Effector CD4-positive, alpha-beta T cell (primary cell): ENCODE measurements around the gene TP63.

Experiments
- DNase-seq: peaks from one replicate; pipeline ENCODE4 v3.0.0-alpha.2; 2020

The TP63 gene

DNA sequence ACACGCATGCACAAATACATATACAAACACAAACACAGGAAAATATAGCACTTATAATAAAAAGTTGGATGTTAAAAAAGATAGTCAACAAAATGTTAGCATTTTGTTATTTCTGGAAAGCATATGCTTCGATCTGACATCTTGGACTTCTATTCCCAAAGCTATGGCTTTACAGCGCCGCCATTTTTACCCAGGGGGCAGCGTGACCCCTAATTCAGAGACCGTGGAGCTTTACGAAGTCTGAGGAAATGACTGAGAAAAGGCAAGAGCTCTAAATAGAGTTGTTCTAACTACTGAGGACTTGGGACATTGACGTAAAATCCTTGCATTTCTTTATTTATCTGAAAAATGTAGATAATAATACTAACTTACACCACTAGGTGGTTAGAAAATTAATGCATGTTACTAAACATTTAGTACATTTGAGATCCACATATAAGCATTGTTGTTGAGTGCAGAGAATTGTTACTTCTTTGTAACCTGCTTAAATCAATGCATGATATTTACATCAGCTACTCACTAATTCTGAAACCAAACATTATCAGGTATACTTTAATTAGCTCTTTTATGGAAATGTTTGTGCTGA, 155.4 kb downstream of the TP63 start:
- DNase-seq: no peak

DNA sequence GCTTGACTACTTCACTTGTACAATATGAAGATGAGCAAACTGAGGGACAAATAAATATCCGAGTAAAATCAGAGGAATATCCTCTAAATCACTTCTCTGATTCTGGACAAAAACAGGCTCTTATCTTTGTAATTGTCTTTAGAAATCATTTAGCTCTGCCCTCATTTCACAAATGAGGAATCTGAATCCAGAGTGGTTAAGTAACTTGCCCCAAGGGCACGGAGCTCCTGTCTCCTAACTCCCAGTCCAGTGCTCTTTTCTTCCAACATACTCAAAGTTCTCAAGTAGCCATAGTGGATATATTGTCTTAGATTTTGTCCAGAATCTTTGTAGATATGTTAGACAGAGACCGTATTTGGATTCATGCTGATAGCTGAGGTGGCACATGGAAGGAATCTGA, 156.0 kb downstream of the TP63 start:
- DNase-seq: no peak

DNA sequence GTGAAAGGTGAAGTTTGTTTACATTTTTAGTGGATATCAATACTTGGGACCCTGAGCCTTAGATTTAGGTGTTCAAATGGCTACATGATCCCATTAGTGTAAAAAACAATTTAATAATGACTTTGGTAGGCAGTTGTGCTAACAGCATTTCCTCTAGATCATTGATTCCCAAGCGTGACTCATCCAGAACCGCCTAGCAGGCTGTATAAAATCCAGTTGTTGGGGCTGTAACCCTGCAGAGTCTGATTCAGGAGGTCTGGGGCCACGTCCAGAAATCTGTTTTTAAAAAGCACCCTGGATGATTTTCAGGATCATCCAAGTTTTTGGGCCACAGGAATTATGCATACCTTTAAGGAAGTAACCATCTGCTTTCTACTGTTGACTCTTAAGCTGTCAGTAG, 156.4 kb downstream of the TP63 start:
- no peak for DNase-seq

DNA sequence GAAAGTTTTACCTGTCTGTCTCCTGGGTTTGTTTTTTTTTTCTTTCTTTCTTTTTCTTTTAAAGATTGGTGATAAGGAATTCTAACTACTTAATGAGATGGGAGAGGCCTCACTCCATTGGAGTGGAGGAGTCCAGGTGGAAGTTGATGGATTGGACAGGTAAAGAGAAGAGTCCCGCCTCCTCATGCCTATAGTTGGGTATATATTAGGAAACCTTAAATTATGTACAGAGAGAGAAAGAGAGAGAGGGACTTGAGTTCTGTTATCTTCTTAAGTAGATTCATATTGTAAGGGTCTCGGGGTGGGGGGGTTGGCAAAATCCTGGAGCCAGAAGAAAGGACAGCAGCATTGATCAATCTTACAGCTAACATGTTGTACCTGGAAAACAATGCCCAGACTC, 158.2 kb downstream of the TP63 start:
- DNase-seq: no peak

DNA sequence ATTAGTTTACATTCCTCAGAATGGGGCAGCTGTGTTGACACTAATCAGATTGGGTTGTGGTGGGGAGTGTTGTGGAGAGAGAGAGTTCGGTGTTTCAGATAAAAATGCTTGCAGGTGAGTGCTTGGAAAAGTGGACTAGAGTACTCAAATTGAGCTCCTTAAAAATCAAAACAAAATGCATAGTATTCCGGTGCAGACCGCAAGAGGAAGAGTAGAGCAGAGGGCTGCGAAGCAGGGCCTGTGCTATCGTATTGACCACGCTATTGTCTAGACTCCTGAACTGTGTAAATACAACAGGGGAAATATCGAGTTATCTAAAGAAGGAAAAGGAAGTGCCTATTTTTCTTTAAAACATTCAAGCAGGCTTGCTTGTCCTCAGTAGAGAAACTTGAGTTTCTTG, 159.5 kb downstream of the TP63 start:
- no peak for DNase-seq

DNA sequence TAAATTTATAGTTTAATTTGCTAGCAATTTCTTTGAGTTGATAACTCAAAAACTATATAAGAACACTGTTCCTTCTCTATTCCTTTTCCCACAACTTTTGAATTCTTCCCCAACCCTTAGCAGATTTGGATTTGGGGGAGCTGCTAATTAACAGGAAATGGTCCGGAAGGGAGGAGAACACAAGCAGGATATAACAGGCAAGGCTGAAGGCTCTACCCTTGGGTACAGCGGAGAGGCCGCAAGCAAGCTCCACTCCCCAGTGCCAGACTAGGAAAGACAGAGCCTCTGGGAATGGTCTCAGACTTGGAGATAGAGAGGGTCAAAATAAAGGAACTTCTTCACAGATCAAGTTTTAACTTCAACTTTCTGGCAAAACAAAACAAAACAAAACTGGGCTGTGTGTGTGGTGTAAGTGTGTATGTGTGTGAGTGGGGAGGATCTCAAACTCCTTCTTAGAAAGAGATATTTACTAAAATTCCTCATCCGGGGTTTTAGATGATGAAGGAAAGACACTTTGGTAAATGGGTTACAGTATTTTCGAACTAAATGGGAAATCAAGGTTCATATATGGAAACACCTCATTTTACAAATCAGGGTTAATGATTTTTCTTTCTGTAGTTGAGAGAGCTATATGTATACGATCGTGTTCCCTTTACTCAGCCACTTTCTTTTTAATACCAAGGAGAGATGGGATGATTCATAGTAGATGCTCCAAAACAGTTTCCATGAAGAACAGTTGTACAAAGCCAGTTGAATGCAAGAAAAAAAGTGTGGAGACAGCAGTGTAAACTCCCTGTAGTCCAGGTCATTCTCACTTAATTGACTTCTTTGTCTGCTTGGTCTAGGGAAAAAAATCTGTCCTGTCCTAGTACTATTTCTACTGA, 161.1 kb downstream of the TP63 start:
- no peak for DNase-seq

DNA sequence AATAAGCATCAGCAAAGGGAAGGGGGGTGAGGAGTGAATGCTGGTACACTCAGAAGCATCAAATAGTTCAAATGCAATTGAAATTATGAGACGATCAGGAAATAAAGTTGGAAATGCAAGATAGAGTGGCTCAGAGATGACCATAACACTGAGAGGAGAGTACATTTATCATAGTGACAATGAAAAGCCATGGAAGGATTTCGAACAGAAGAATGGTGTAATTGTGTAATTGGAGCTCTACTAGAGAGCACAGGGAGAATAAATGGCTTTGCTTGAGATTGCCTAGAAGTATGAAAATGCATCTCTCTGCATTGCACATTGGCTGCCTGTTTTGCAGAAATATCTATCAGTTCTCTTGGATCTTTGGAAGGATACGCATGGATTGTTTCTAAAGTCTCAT, 163.3 kb downstream of the TP63 start:
- no peak for DNase-seq

DNA sequence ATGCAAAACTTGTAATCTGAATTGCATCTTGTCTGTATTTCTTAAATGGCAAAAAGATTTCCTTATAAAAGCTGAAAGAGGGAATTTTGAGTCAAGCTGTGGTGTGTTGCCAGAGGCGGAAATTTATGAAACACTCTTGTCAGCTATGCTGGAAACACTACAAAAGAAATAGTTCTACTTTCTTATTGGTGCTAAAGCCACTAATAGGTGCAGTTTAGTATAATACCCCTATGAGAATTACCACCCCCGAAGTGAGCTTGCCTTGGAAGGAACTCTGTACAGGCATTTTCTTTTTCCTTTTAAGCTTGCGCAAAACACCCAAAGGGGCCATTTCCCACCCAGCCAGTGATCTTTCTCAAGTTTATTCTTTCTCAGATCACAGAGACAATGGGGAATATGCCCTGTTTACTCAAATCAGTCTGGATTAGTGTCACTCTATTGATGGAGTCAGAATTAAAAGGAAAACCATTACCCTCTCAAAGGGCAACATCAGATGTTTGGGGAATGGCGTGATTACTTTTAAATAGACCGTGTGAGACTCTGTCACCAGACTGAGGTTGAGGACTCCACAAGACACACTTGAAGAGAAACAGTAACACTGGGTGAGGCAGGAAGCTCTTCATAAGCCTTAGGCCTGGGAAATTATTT, 166.0 kb downstream of the TP63 start:
- DNase-seq: no peak

DNA sequence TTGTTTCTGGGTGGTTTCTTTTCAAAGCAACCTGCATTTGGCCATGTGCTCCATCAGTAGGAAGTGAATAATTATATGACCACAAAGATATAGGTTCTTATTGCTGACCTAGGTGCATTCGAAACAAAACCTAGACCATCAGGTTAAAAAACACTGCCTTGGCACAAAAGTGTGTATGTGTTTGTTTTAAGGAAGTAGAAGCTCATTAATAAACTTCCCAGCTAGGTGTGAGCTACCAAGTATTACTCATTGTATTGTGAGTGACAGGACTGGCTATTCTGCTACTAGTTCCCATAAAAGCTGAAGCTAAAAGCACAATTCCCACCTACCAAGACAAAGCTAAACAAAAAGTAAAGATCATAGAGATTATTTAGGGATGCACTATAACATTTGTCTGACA, 168.2 kb downstream of the TP63 start:
- no peak for DNase-seq

DNA sequence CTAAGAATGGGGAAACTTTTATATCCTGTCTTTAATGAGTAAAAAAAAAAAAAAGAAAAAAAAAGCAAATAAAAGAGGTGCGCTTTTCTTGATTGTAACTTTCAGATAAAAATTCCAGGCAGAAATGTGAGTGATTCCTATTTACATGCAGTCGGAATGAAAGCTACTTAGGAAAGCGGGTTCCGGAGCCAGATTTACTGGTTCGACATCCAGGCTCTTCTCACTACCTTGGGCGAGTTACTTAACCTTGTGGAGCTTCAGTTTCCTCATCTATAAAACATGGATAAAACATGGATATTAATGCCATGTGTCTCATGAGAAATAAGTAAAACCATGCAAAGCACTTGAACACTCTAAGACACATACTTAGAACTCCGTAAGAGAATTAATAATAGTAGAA, 169.2 kb downstream of the TP63 start:
- DNase-seq: no peak

DNA sequence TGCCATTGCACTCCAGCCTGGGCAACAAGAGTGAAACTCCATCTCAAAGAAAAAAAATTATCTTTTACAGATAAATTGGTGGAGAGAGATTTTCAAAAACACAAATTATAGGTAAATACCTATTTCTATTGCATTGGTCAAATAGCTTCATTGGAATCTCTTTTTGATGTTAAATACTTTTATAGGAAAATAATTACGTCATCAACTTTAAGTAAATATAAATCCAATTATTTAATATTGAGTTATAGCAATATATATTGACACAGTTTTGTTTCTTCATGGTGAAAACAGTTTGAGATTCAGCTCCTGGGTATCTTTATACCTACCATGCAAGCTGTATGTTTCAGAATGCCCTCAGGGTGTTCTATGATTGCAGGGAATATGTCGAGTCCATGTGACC, 172.1 kb downstream of the TP63 start:
- no peak for DNase-seq

DNA sequence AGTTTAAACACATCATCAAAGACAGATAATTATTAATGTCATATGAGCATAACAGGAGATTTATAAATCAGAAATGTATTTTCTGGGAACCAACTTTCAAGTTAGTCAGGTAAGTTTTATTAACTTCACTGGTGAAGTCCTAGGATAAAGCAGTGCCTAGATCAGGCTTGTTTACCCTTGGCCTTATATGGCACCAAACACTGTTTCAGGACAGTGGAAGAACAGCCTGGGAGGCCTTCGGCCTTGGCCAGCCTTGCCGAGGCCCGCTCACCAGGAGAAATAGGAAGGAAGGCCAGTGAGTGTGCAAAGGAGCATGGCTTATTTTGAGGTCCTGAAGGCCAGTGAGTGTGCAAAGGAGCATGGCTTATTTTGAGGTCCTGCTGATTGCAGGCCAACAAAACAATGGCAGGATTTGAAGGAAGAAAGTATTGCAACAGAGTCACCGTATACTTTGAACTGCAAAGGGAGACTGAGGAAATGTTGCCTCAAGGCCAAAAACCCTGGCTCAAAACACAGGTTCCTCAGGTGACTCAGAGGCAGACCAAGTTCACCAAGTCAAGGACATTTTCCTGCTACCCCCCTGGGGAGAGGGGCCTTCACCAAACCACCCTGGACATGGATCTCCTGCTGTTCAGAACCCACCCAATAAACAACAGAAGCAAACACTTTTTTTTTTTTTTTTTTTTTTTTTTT, 174.3 kb downstream of the TP63 start:
- no peak for DNase-seq

DNA sequence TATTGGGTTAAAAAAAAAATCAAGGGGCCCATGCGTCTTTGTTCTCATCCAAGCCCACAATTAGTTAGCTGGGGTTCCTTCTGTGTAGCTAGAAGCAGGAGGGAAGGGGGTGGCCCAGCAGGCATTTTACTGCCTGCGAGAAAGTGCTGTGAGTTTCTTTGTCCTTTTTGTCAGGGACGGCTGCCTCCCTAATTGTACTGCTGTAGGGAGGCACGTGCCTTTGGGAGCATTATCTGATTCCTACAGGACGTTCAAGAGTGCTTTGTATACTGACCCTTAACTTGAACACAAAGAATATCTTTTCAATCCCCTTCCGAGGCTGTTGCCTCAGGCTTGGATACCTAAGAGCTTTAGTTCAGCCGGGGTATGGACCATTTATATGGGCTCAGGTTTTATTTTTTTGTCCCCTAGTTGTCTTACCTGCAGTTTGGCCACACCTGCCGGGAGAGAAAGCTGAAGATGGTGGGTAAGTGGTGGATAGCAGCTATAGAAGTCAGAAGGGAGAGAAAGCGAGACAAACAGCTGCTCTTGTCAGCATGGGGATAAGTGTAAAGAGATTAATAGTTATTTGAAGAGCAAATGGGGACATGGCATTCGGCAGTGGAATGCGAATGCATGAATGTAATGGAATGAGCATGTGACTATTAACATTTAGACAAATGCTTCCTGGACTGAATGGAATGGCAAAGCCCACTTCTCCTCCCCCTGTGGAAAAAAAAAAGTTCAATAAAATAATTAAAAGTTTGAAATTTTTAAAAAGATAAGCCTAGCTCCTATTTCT, 175.2 kb downstream of the TP63 start:
- no peak for DNase-seq

DNA sequence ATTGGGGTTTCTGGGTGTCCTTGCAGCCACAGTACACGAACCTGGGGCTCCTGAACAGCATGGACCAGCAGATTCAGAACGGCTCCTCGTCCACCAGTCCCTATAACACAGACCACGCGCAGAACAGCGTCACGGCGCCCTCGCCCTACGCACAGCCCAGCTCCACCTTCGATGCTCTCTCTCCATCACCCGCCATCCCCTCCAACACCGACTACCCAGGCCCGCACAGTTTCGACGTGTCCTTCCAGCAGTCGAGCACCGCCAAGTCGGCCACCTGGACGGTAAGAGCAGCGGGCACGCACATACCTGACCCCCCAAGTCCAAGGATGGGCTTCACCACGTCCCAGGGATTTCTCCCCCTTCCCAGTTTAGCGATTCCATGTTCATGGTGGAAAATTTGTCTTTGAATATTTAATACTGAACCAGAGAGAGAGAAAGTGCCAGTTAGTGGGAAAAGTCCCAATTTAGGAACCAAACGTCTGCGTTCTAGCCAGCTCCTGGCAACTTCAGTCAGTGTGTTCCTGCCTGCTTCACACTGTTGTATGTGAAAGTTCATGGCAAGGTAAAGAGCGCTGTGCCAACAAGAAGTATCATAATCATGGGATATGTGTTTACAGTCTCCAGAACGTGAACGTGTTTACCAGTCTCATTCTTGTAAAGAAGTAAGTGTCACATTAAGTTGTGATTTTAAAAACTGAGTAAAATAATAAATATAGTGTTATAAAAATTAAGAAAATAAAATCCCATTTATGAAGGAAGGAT, 177.2 kb downstream of the TP63 start:
- DNase-seq: no peak

DNA sequence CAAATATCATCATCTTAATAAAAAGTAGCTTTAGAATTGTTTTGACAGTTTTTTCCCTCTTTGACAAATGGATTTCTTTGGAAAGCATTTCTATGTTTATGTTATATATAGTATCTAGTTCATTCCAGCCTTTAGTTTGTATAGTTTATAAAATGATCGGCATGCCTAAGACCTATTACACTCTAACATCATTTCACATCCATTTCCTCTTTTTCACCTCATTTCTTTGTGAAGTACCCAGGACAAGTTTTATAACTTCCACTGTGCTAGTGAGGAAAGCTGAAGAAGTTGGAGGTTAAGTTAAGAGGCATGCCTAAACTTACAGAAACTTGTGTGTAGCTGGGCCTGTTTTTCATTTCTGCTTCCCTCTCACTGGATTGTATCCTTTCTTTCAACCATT, 178.4 kb downstream of the TP63 start:
- no peak for DNase-seq

DNA sequence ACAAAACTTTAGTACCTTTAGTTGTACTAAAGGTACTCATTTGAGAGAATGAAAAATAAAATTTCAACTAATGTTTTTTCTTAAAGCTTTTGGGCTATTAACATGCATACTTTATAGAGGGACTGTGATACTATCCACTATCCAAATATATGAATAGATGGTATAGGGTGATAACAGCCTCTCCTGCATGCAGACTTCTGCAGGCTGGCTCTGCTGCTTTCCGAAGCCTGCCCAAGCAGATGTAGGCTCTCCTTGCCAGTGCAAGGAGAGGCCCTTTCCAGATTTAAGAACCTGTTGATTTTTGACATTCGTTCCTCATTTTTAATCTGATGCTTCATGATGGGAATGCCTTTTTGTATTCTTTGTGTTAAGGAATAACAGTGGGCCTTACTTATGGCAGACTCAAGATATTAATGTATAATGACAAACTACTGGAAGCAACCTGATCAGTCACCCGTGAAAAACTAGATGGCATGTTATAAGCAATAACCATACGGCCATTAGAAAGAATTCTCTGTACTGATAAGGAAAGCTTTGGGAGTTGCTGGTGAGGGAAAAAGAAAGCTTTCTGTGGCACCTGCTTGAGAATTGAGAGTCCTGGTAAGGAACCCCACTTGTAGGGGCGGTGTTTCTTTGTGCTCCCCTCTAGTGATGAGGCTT, 181.7 kb downstream of the TP63 start:
- no peak for DNase-seq

DNA sequence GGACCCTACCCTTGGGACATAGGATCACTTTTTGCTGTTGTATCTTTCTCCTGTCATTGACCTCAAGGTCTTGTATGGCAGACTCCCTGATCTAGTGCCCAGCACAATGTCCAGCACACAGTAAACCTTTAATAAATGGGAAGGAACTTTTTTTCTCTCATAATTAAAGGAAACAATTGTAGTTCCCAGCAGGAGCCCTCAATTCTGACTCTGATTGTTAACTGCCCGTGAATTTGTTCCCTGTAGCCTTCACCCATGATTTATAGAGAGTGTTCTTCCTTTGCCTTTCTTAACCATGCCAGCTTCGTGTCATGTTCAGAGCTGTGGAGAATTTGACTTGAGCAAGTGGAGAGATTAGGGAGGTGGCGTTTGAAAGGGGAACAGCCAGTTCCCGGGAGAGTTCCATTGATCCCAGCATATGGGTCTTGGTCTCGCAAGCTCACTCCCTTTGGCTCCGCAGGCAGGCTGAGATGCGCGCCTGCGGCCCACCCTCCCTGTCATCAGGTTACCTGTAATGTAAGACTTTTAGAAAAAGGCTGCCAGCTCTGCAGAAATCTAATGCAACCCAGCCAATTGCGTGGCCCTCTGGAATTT, 182.6 kb downstream of the TP63 start:
- no peak for DNase-seq

DNA sequence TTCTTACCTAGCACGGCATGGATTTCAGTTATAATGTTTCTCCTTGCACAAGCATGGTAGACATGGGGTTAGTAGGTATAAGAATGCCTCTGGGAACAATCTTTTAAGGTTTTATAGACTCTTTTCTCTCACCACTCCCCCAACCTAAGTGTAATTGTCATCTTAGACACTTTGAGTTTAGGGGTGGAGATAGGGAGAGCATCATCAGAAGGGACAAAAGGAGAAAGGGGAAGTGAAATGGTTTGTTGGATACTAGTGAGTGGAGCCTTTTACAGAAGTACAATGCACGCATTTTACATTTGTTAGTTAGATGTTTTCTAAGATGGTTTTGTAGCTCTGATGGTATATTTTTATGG, 189.2 kb downstream of the TP63 start:
- DNase-seq: no peak

DNA sequence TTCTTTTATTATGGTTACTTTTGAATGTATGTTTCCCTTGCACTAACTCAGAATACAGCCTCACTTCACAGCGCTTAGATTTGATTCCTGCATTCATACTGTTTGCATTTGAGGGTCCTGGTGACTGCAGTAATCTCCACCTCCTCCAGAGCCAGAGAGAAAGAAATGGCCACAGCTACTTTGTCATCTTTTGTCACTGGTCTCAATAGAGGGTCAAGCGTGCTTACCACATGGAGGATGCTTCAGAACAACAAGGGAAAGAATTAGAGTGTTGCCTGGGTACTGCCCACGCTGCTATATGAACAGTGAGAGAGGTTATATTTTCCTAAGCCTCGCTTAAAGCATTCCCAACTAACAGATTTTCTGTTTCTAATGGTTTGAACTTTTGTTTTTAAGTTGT, 190.1 kb downstream of the TP63 start:
- no peak for DNase-seq

DNA sequence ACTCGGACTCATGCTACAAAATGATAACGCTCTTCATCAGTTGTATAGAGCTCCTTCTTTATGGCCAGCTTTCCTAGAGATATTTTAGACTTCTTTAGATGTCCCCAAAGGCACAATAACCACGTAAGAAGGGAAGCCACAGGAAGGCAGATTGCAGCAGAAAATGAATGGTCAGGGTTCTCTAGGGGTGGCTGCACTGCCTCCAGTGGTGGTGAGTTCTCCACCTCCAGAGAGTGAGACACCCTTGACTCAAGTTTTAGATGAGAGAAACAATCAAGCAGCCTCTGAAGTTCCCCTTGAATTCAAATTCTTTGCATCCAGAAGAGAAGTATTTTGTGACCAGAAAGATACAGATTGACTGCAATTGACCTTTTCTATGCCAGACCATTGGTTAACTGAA, 191.5 kb downstream of the TP63 start:
- no peak for DNase-seq
